NCI-H1105 treated with DMSO at 0.1 percent for 48 hours (cell line): Measurements from ENCODE around the gene PRR35.
"Not testable (repeated sequence)": the region's sequence is repeated elsewhere in the genome, so short reads cannot be mapped to it uniquely, and the experiment has no call there.

Experiments used
- DNase-seq: peaks from one replicate; lab custom pipeline; 2025; lab: John Stamatoyannopoulos, UW

The PRR35 gene

DNA sequence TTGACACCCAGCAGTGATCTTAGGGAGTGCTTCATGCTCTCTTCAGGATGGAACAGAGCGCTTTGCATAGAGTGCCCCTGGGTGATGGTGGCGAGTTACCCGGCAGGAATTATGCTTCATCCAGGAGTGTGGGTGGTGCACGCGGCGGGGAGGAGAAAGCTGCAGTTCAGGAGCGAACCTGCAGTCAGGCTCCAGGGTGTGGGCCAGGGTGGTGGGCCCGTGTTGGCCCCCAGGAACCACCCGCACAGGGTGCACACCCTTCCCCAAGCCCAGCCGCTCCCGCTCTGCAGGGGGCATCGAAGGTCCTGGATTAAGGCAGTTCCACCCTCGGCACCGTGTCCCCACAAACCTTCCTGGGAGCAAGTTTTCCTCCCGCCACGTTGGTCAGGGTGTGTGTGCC, 33.6 kb downstream of the PRR35 start:
- DNase-seq, result no peak

- DNase-seq, result no peak
Observed at GRCh38 chr16:595094-595528, 34.9 kb downstream of the PRR35 start.

GRCh38 chr16:595942-596735, 35.9 kb downstream of the PRR35 start:
- DNase-seq, result no peak

GRCh38 chr16:596736-597060, 36.5 kb downstream of the PRR35 start:
- no peak for DNase-seq

- not testable (repeated sequence) for DNase-seq
Observed at GRCh38 chr16:597655-598054, 37.5 kb downstream of the PRR35 start.

DNA sequence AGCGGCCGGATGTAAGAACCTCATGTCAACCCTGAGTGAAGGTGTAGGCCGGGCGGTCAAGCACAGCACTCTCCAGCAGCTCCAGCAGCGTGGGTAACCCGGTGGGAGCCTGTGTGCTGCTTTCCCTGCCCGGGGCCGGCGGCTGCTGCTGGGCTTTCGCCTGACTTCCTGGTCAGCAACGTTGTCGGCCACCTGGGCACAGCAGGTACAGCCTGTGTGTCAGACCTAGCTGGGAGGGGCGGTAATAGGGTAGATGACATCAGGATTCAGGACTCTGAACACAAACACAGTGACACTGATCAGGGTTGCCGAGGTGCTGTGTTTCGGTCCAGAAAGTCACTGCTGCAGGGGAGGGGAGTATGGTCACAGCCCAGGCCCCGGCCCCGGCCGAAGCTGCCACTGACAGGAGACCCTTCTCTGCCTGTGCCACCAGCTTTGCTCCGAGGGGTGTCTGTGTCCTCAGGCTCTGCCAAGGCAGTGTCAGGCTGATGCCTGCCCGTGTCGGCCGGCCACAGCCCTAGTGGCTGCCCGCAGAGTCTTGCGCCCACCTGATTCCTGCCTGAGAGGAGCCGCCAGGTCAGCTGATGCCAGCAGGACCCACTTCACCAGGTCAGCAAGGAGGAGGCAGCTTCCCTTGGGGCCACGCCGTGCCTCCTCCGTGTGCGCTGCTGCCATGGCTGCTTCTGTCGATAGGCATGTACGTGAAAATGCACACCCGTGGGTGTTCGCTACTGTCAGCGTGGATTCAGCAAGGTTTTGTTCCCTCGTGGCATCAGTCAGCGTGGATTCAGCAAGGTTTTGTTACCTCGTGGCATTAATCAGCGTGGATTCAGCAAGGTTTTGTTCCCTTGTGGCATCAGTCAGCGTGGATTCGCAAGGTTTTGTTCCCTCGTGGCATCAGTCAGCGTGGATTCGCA, 38.9 kb downstream of the PRR35 start:
- no peak for DNase-seq

GRCh38 chr16:600781-601180, 40.6 kb downstream of the PRR35 start:
- no peak for DNase-seq

GRCh38 chr16:603933-604332, 43.7 kb downstream of the PRR35 start:
- DNase-seq, result no peak

DNA sequence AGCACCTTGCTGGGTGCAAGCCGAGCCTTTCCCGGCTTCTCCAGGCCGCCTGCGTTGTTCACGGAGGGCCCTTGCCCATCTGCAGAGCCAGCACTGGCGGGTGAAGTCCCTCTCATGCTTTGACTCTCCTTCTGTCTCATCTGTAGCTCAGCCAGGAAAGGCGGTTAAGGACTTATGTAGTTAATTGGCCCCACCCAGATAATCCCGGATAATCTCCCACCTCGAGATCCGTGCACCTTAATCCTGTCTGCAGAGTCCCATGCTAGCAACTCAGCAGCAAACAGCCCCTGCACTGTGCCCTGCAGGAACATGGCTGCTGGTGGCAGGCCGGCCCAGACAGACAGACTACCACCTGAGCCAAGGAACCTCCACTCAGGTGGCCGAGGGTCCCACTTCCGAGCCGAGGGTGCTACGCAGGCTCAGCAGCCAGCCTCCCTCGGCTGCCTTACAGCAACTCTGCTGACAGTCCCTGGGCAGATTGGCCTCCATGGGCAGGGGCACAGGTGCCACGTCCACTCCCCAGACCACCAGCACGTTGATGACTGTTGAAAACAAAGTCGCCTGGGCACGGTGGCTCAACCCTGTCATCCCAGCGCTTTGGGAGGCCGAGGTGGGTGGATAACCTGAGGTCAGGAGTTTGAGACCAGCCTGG, 46.6 kb downstream of the PRR35 start:
- DNase-seq, result no peak

- no peak for DNase-seq
Observed at GRCh38 chr16:608019-608418, 47.8 kb downstream of the PRR35 start.

- DNase-seq, result no peak
Observed at GRCh38 chr16:609316-609715, 49.1 kb downstream of the PRR35 start.

DNA sequence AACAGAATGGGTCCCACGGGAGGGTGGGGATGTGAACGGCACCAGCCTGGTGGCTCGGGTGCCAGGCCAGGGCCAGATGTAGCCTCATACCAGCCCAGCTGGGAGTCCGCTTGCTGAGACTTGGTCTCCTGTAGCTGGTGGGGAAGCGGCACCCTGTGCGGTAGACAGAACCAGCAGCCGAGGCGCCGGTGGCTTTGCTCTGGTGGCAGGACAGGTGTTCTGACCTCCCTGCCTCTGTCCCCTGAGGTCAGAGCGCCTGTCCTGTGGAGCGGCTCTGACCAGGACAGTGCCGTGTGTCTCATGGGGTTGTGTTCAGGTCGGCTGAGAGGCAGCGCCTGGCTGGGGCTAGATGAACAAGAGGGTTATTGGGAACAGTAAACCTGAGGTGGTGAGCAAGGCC, 49.8 kb downstream of the PRR35 start:
- DNase-seq, result no peak

- DNase-seq, result peak; percentile 4
Observed at GRCh38 chr16:610513-611381, 50.6 kb downstream of the PRR35 start.

DNA sequence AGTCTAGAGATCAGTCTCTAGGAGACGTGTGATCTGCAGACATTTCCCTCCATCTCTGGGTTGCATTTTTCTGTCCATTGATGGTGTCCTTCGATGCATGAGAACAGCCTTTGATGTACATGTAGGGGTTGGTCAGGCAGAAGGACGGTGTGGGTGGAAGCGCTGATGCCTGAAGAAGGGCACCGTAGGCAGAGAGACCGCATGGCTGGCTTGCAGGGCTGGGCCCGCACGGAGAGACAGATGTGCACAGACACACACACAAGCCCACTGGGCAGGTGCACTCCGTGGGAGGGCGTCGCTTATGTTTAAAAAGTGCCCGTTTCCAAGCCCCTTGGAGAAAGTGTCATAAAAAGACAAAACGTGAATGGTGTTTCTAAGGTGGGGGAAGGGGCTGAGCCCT, 54.9 kb downstream of the PRR35 start:
- DNase-seq, result no peak
